Pulmonary artery endothelial cell (primary cell): ENCODE data around the gene STRA6. TPM values are rescaled to one million over a fixed set of nuclear protein-coding genes. Genes with fewer than 3 reads are reported as not detected.

Source experiments
- DNase-seq: peaks from one replicate; pipeline ENCODE4 v3.0.0-alpha.2; 2011; ENCODE audit warnings: low read depth, low spot score
- total RNA-seq: library from RNA; depleted of rRNA; stranded (reverse); fragments of >200 nt; gene quantifications from 2 replicates; pipeline ENCODE4 v1.2.3, GENCODE V29; 2014

Gene STRA6
- total RNA-seq, 1 donor from 2014 or later, result not detected

- no peak for DNase-seq
These were observed 21.5 kb downstream of the STRA6 start for GRCh38 chr15:74180881-74181602.

- DNase-seq, result no peak
These were observed 22.4 kb downstream of the STRA6 start for GRCh38 chr15:74179983-74180880.

GRCh38 chr15:74179101-74179841 is 23.3 kb downstream of the STRA6 start:
- peak; percentile 47 for DNase-seq

- no peak for DNase-seq
These were observed 24.1 kb downstream of the STRA6 start for GRCh38 chr15:74178326-74179100.

- no peak for DNase-seq
These were observed 26.0 kb downstream of the STRA6 start for GRCh38 chr15:74176262-74177214.

GRCh38 chr15:74175271-74176191 is 27.1 kb downstream of the STRA6 start:
- DNase-seq, result no peak

- no peak for DNase-seq
These were observed 27.7 kb downstream of the STRA6 start for GRCh38 chr15:74174958-74175253.

GRCh38 chr15:74174219-74174957 is 28.2 kb downstream of the STRA6 start:
- DNase-seq, result no peak

- DNase-seq, result no peak
These were observed 29.0 kb downstream of the STRA6 start, which contains the start of gene ISLR for GRCh38 chr15:74173380-74174218. ISLR (plus strand) TSS chr15:74173710; CDS start chr15:74174859, 1,149 bp downstream.

GRCh38 chr15:74172701-74173379 is 29.7 kb downstream of the STRA6 start:
- DNase-seq, result no peak

- no peak for DNase-seq
These were observed 30.5 kb downstream of the STRA6 start for GRCh38 chr15:74171965-74172541.

GRCh38 chr15:74170875-74171578 is 31.6 kb downstream of the STRA6 start:
- no peak for DNase-seq

GRCh38 chr15:74170071-74170844 is 32.3 kb downstream of the STRA6 start:
- DNase-seq, result no peak

- no peak for DNase-seq
These were observed 33.9 kb downstream of the STRA6 start for GRCh38 chr15:74168711-74169126.

- DNase-seq, result no peak
These were observed 34.7 kb downstream of the STRA6 start for GRCh38 chr15:74167891-74168331.
